ENCODE data around the gene CCT6B. TPM values are rescaled to one million over a fixed set of nuclear protein-coding genes. Genes with fewer than 3 reads are reported as not detected.

The CCT6B gene
- polyA plus RNA-seq, 1 experiment: 1.4 TPM

DNA sequence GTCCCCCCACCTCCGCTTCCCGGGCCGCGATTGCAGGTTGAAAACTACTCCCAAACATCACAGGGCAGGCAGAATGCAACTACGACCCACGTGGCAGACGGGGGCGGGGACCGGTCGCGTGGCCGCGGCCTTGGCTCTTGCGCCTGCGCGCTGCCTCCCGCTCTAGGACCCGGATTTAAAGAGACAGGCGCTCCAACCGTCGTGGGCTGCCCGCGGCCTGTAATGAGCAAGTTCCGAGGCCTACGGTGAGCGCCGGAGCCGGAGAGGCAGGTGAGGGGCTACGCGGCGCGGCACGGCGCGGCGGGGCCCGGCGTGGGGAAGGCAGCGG, 19.1 kb upstream of the CCT6B start, which contains the start of gene LIG3:
LIG3 (plus strand) TSS at position 160 of the 328 bp plus-strand sequence. CDS start 2,494 bp downstream, outside the sequence.
- POLR2A ChIA-PET: interaction anchor here (0.7 to 1.1 kb wide), 2 partner anchors 19 to 597 kb away, joined by 3 to 4 read pairs; partner anchors contain the start of genes CCT6B and ZNF830
- CTCF ChIA-PET: interaction anchor here (0.7 to 2.7 kb wide), 6 partner anchors 39 to 560 kb away, joined by 3 to 11 read pairs (median 4); partner anchors contain the start of genes NLE1 and RAD51D
- Histone ChIP-seq H3K27me3 (ENCODE audit: control insufficient read depth, insufficient read depth, low read length) (no peaks in the 10 kb centered on the region), H3K36me3 (ENCODE audit: control insufficient read depth, insufficient read depth, low read length) (no peaks in the 10 kb centered on the region), H3K4me3 (ENCODE audit: low read depth, low read length) (peak within 1 kb of the TSS; percentile 79)
- peak; percentile 59 for DNase-seq (ENCODE audit: low read depth)
- TF ChIP-seq, protein P1, sequence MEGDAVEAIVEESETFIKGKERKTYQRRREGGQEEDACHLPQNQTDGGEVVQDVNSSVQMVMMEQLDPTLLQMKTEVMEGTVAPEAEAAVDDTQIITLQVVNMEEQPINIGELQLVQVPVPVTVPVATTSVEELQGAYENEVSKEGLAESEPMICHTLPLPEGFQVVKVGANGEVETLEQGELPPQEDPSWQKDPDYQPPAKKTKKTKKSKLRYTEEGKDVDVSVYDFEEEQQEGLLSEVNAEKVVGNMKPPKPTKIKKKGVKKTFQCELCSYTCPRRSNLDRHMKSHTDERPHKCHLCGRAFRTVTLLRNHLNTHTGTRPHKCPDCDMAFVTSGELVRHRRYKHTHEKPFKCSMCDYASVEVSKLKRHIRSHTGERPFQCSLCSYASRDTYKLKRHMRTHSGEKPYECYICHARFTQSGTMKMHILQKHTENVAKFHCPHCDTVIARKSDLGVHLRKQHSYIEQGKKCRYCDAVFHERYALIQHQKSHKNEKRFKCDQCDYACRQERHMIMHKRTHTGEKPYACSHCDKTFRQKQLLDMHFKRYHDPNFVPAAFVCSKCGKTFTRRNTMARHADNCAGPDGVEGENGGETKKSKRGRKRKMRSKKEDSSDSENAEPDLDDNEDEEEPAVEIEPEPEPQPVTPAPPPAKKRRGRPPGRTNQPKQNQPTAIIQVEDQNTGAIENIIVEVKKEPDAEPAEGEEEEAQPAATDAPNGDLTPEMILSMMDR (IDR thresholded peaks at IDR 0.05; ENCODE audit: insufficient read depth, low read depth, low read length): no peak

- DNase-seq (ENCODE audit: low read depth): no peak
- H3K4me3 ChIP-seq (ENCODE audit: low read depth, low read length): peak overlapping the region; percentile 79
- TF ChIP-seq, protein P1 (IDR thresholded peaks at IDR 0.05; ENCODE audit: insufficient read depth, low read depth, low read length): no peak
- no peaks in the 10 kb centered on the region for H3K27me3 ChIP-seq (ENCODE audit: control insufficient read depth, insufficient read depth, low read length)
- CTCF ChIA-PET: interaction anchor here (0.7 to 2.7 kb wide), 4 partner anchors 110 to 559 kb away, joined by 3 to 11 read pairs (median 4); partner anchors contain the start of gene RAD51D
- no peaks in the 10 kb centered on the region for H3K36me3 ChIP-seq (ENCODE audit: control insufficient read depth, insufficient read depth, low read length)
- POLR2A ChIA-PET: no interaction called here
These were observed 18.5 kb upstream of the CCT6B start for GRCh38 chr17:34979650-34980352.

DNA sequence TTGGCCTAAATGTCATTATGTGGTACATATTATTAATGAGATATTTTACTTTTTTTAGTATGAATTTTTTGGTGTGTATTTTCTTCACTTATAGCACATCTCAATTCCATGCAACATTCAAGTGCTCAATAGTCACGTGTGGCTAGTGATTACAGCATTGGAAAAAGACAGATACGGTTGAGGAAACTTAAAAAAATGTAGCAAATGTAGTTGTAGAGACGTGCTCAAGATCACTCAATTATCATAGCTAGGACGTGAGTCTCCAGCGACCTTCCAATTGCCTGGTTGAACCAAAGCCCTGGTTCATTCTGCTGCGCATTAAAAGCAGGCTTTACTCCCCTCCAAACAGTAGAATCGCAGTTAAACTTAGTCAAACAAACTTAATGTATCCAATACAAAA, 17.9 kb upstream of the CCT6B start:
- POLR2A ChIA-PET: no interaction called here
- H3K36me3 ChIP-seq (ENCODE audit: control insufficient read depth, insufficient read depth, low read length): no peaks in the 10 kb centered on the region
- H3K27me3 ChIP-seq (ENCODE audit: control insufficient read depth, insufficient read depth, low read length): no peaks in the 10 kb centered on the region
- no peak for DNase-seq (ENCODE audit: low read depth)
- TF ChIP-seq, protein P1 (IDR thresholded peaks at IDR 0.05; ENCODE audit: insufficient read depth, low read depth, low read length): no peak
- no peak overlapping the region for H3K4me3 ChIP-seq (ENCODE audit: low read depth, low read length)
- CTCF ChIA-PET: no interaction called here

DNA sequence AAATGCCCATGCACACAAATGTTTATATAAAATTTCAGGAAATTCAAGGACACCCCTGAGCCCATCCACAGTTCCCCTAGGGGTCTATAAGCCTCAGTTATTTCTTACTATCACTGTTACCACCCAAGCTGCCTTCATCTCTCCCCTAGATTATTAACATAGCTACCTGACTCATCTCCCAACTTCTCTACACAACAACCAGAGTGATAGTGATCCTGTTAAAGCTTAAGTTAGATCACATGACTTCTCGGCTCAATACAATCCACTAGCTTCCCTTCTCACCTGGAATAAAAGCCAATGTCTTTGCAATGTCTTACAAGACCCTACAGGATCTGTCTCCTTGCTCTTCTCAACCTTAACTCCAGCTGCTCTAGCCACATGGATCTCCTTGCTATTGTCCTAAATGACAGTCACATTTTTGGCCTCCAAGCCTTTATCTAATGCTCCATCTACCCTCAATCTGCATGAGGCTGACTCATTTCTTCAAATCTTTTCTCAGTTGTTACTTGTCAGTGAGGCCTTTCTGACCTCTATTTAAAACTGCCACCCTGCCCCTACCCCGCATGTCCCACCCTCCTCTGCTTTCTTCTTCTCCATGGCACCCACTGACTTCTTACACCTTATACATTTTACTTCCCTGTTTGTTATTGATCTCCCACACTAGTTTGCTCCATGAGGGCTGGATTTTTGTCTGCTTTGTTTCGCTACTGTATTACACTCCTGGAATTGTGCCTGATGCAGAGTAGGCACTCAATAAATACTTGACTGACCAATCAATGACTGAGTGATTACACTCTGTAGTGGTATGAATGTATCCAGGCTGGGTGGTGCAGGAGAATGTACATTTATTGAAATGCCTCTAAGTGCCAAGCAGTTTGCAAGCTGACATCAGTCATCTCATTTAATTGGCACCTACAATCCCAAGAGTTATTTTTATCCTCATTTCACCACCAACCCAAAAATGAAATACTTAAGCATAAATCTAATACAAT, 13.8 kb upstream of the CCT6B start:
- Histone ChIP-seq H3K27me3 (ENCODE audit: control insufficient read depth, insufficient read depth, low read length) (no peaks in the 10 kb centered on the region), H3K36me3 (ENCODE audit: control insufficient read depth, insufficient read depth, low read length) (no peaks in the 10 kb centered on the region), H3K4me3 (ENCODE audit: low read depth, low read length) (no peak overlapping the region)
- ChIA-PET POLR2A (no interaction called here), CTCF (interaction anchor here (1.9 kb wide), 1 partner anchor 10 kb away, joined by 7 read pairs; no protein-coding TSS in a partner anchor)
- TF ChIP-seq, protein P1 (IDR thresholded peaks at IDR 0.05; ENCODE audit: insufficient read depth, low read depth, low read length): no peak
- no peak for DNase-seq (ENCODE audit: low read depth)

- H3K27me3 ChIP-seq (ENCODE audit: control insufficient read depth, insufficient read depth, low read length): no peaks in the 10 kb centered on the region
- ChIA-PET CTCF (interaction anchor here (0.7 to 1.9 kb wide), 2 partner anchors 9 to 146 kb away, joined by 3 to 7 read pairs; partner anchors contain the start of gene RAD51D), POLR2A (no interaction called here)
- no peak overlapping the region for H3K4me3 ChIP-seq (ENCODE audit: low read depth, low read length)
- TF ChIP-seq, protein P1 (IDR thresholded peaks at IDR 0.05; ENCODE audit: insufficient read depth, low read depth, low read length): no peak
- no peaks in the 10 kb centered on the region for H3K36me3 ChIP-seq (ENCODE audit: control insufficient read depth, insufficient read depth, low read length)
- no peak for DNase-seq (ENCODE audit: low read depth)
These were observed 12.9 kb upstream of the CCT6B start for GRCh38 chr17:34974179-34974578.
